Measurements from ENCODE around the gene TMEM178B. TPM values are rescaled to one million over a fixed set of nuclear protein-coding genes. Genes with fewer than 3 reads are reported as not detected.

TMEM178B gene
- total RNA-seq, 2 experiments from 2014 or later: not detected

- H3K4me1 ChIP-seq (ENCODE audit: insufficient read depth, low read length): no peaks in the 10 kb centered on the region
- intact Hi-C loops (cut with DNase I, micrococcal nuclease): no loop called here
- no peaks in the 10 kb centered on the region for H3K4me1 Mint-ChIP-seq (ENCODE audit: low read depth)
Measured at GRCh38 chr7:141355032-141355431, 281.2 kb downstream of the TMEM178B start.

DNA sequence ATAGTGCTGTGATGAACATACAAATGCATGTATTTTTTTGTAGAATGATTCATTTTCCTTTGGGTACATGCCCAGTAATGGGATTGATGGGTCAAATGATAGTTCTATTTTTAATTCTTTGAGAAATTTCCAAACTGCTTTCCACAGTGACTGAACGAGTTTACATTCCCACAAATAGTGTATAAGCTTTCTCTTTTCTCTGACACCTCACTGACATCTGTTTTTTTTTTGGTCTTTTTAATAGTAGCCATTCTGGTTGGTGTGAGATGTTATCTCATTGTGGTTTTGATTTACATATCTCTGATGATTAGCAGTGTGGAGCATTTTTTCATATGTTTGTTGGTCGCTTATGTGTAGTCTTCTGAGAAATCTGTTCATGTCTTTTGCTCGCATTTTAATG, 282.3 kb downstream of the TMEM178B start:
- Histone ChIP-seq H3K27ac (ENCODE audit: low read depth in 1 of 2, low read length in 2 of 2) (no peak overlapping the region), H3K36me3 (ENCODE audit: insufficient read depth, low read length) (no peaks in the 10 kb centered on the region), H3K4me1 (ENCODE audit: insufficient read depth, low read length) (no peaks in the 10 kb centered on the region), H3K9me3 (ENCODE audit: control insufficient read depth in 1 of 2, insufficient read depth in 1 of 2, low read length in 2 of 2) (peaks cover 0 to 4% of the 10 kb centered on the region in 2 experiments), H3K4me3 (ENCODE audit: low read length) (no peak overlapping the region), H3K27me3 (ENCODE audit: control insufficient read depth in 1 of 2, insufficient read depth in 2 of 2, low read length in 2 of 2) (no peaks in the 10 kb centered on the region)
- ATAC-seq (ENCODE audit: poor library complexity) (no peak), DNase-seq (no peak)
- no peaks in the 10 kb centered on the region for H3K9me3 Mint-ChIP-seq
- ChIA-PET CTCF (no interaction called here), POLR2A (no interaction called here)
- H3K36me3 Mint-ChIP-seq (ENCODE audit: low read depth): no peaks in the 10 kb centered on the region
- H3K4me1 Mint-ChIP-seq (ENCODE audit: low read depth): no peaks in the 10 kb centered on the region
- no peak overlapping the region for H3K4me3 Mint-ChIP-seq
- no peak overlapping the region for H3K27ac Mint-ChIP-seq
- H3K27me3 Mint-ChIP-seq: peaks cover 22% of the 10 kb centered on the region
- intact Hi-C loops (cut with DNase I, micrococcal nuclease): no loop called here
- TF ChIP-seq, protein P1, sequence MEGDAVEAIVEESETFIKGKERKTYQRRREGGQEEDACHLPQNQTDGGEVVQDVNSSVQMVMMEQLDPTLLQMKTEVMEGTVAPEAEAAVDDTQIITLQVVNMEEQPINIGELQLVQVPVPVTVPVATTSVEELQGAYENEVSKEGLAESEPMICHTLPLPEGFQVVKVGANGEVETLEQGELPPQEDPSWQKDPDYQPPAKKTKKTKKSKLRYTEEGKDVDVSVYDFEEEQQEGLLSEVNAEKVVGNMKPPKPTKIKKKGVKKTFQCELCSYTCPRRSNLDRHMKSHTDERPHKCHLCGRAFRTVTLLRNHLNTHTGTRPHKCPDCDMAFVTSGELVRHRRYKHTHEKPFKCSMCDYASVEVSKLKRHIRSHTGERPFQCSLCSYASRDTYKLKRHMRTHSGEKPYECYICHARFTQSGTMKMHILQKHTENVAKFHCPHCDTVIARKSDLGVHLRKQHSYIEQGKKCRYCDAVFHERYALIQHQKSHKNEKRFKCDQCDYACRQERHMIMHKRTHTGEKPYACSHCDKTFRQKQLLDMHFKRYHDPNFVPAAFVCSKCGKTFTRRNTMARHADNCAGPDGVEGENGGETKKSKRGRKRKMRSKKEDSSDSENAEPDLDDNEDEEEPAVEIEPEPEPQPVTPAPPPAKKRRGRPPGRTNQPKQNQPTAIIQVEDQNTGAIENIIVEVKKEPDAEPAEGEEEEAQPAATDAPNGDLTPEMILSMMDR (IDR thresholded peaks at IDR 0.05): no peak

More at GRCh38 chr7:141355032-141355431, 281.2 kb downstream of the TMEM178B start:
- DNase-seq (no peak), ATAC-seq (ENCODE audit: poor library complexity) (no peak)
- H3K36me3 Mint-ChIP-seq (ENCODE audit: low read depth): no peaks in the 10 kb centered on the region
- CTCF ChIA-PET: no interaction called here
- Histone ChIP-seq H3K27me3 (ENCODE audit: control insufficient read depth in 1 of 2, insufficient read depth in 2 of 2, low read length in 2 of 2) (no peaks in the 10 kb centered on the region), H3K36me3 (ENCODE audit: insufficient read depth, low read length) (no peaks in the 10 kb centered on the region), H3K4me3 (ENCODE audit: low read length) (no peak overlapping the region), H3K27ac (ENCODE audit: low read depth in 1 of 2, low read length in 2 of 2) (no peak overlapping the region), H3K9me3 (ENCODE audit: control insufficient read depth in 1 of 2, insufficient read depth in 1 of 2, low read length in 2 of 2) (peaks cover 0 to 4% of the 10 kb centered on the region in 2 experiments)
- H3K9me3 Mint-ChIP-seq: no peaks in the 10 kb centered on the region
- no peak overlapping the region for H3K27ac Mint-ChIP-seq
- no peak overlapping the region for H3K4me3 Mint-ChIP-seq
- POLR2A ChIA-PET: no interaction called here
- H3K27me3 Mint-ChIP-seq: peaks cover 25% of the 10 kb centered on the region
- TF ChIP-seq, protein P1 (IDR thresholded peaks at IDR 0.05): no peak

GRCh38 chr7:141358386-141358785, 284.5 kb downstream of the TMEM178B start:
- Mint-ChIP-seq H3K4me3 (no peak overlapping the region), H3K27ac (no peak overlapping the region), H3K36me3 (ENCODE audit: low read depth) (no peaks in the 10 kb centered on the region), H3K4me1 (ENCODE audit: low read depth) (no peaks in the 10 kb centered on the region), H3K27me3 (peaks cover 16% of the 10 kb centered on the region), H3K9me3 (no peaks in the 10 kb centered on the region)
- no peaks in the 10 kb centered on the region for H3K27me3 ChIP-seq (ENCODE audit: control insufficient read depth in 1 of 2, insufficient read depth in 2 of 2, low read length in 2 of 2)
- intact Hi-C loops (cut with DNase I, micrococcal nuclease): no loop called here
- ChIA-PET POLR2A (no interaction called here), CTCF (no interaction called here)
- H3K4me3 ChIP-seq (ENCODE audit: low read length): no peak overlapping the region
- H3K36me3 ChIP-seq (ENCODE audit: insufficient read depth, low read length): no peaks in the 10 kb centered on the region
- H3K4me1 ChIP-seq (ENCODE audit: insufficient read depth, low read length): no peaks in the 10 kb centered on the region
- no peaks in the 10 kb centered on the region for H3K9me3 ChIP-seq (ENCODE audit: control insufficient read depth in 1 of 2, insufficient read depth in 1 of 2, low read length in 2 of 2)
- DNase-seq (no peak), ATAC-seq (ENCODE audit: poor library complexity) (no peak)
- TF ChIP-seq, protein P1 (IDR thresholded peaks at IDR 0.05): no peak
- H3K27ac ChIP-seq (ENCODE audit: low read depth in 1 of 2, low read length in 2 of 2): no peak overlapping the region

Data from CD4-positive, alpha-beta T cell (primary cell).